Muscle layer of colon (tissue), 2 donors: ENCODE measurements around the gene CDC42EP3.

Source experiments
- H3K27ac ChIP-seq: one replicate; pipeline ENCODE4 v1.7.0; 2013; ENCODE audit warnings: low read depth, mild to moderate bottlenecking, low read length, moderate library complexity
- H3K27me3 ChIP-seq, 2 donors: one replicate each; pipeline ENCODE4 v1.7.0; 2013; ENCODE audit warnings: low read length in 2 of 2, mild to moderate bottlenecking in 2 of 2; ENCODE audit not compliant: insufficient read depth in 2 of 2, control insufficient read depth in 1 of 2
- H3K36me3 ChIP-seq: one replicate; pipeline ENCODE4 v1.7.0; 2013; ENCODE audit warnings: mild to moderate bottlenecking, low read length; ENCODE audit not compliant: insufficient read depth
- H3K4me1 ChIP-seq: one replicate; pipeline ENCODE4 v1.7.0; 2013; ENCODE audit warnings: mild to moderate bottlenecking, low read length; ENCODE audit not compliant: insufficient read depth
- H3K4me3 ChIP-seq, 2 donors: one replicate each; pipeline ENCODE4 v1.7.0; 2013; ENCODE audit warnings: low read length in 2 of 2, low read depth in 1 of 2, mild to moderate bottlenecking in 1 of 2, moderate library complexity in 1 of 2
- H3K9ac ChIP-seq: one replicate; pipeline ENCODE4 v1.7.0; 2013; ENCODE audit warnings: low read length
- H3K9me3 ChIP-seq: one replicate; pipeline ENCODE4 v1.7.0; 2013; ENCODE audit warnings: mild to moderate bottlenecking, low read length
- donor health status: abdominal sarcoma.
- donor health status: Adenocarcinoma of cecum.

The CDC42EP3 gene

DNA sequence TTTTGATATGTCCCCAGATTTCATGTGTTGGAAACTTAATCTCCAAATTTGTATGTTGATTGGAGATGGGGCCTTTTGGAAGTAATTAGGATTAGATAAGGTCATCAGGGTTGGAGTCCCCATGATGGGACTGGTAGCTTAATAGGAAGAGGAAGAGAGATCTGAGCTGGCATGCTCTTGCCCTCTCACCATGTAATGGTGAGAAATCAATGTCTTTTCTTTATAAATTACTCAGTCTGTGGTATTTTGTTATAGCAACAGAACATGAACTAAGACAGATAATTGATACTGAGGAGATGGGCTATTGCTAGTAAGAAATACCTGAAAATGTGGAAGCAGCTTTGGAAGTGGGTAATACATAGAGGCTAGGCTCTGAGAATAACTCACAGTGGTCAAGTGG is 48.0 kb downstream of the CDC42EP3 start:
- H3K9me3 ChIP-seq = no peaks in the 10 kb centered on the region
- peaks cover 24% of the 10 kb centered on the region for H3K4me1 ChIP-seq
- H3K4me3 ChIP-seq = no peak overlapping the region
- no peak overlapping the region for H3K9ac ChIP-seq
- no peak overlapping the region for H3K27ac ChIP-seq
- H3K27me3 ChIP-seq = no peaks in the 10 kb centered on the region
- no peaks in the 10 kb centered on the region for H3K36me3 ChIP-seq

DNA sequence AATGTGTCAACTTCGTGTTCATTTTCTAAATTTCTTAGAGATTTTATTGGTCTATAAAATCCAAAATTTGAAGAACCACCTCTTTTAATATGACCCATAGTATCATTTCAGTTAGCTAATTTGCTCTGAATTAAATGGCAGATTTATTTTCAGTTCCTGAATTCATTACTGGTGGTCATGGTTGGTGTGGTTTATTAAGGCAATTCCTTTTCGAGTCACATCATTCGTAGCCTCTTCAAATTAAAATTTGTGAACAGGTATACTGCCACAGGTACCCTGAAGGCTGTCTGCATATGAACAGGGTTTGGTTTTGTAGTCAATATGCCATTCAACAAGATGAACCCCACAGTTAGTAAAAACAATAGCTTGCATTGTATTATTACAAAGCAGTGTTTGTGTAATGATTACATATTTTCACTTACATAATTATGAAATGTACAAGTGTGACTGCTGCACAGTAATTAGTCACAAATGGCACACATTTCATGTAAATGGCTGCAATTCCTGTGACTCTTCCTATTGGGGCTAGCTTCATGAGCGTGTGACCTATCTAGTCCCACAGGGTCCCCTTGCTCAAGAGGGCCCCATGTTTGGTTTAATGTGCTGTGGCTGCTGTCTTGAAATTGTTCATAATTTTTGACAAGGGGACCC is 48.9 kb downstream of the CDC42EP3 start:
- Histone ChIP-seq H3K9ac (no peak overlapping the region), H3K4me1 (peaks cover 24% of the 10 kb centered on the region), H3K27ac (no peak overlapping the region), H3K9me3 (no peaks in the 10 kb centered on the region), H3K4me3 (no peak overlapping the region), H3K36me3 (no peaks in the 10 kb centered on the region), H3K27me3 (no peaks in the 10 kb centered on the region)

DNA sequence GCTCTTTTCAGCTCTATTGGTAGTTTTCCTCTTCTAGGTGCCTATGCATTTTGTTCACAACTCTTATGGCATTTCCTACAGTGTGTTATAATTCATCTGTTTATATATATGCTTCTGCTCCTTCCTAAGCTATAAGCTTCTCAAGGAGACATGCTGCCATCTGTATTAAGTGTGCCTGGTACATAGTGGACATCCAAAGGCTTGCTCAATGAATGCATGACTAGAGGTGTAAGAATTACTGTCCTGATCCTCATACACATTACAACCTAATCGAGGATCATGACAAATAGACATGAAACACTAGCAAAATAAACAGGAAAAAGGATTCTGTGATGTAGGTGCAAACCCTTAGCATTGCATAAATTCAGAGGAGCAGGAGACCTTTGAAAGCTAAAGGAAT is 50.2 kb downstream of the CDC42EP3 start:
- Histone ChIP-seq H3K9ac (no peak overlapping the region), H3K36me3 (no peaks in the 10 kb centered on the region), H3K9me3 (no peaks in the 10 kb centered on the region), H3K27me3 (no peaks in the 10 kb centered on the region), H3K27ac (no peak overlapping the region), H3K4me3 (no peak overlapping the region), H3K4me1 (peaks cover 16% of the 10 kb centered on the region)

DNA sequence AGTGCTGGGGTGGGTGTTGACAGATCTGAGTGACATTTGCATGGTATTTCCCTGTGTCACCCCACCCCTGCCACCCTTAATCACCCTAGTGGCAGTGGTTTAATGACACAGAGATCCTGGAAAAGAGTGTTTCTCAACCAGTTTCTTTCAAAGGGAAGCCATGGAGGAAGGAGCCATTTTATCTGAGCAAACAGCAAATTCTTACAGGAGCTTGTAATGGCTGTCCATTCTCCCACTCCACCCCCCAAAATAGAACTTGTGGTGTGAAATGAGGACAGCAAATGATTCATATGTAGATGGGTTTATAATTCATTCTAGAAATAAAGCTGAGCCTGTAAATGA is 51.5 kb downstream of the CDC42EP3 start:
- Histone ChIP-seq H3K4me3 (no peak overlapping the region), H3K4me1 (peaks cover 6% of the 10 kb centered on the region), H3K36me3 (no peaks in the 10 kb centered on the region), H3K27me3 (no peaks in the 10 kb centered on the region), H3K27ac (no peak overlapping the region), H3K9ac (no peak overlapping the region), H3K9me3 (no peaks in the 10 kb centered on the region)

DNA sequence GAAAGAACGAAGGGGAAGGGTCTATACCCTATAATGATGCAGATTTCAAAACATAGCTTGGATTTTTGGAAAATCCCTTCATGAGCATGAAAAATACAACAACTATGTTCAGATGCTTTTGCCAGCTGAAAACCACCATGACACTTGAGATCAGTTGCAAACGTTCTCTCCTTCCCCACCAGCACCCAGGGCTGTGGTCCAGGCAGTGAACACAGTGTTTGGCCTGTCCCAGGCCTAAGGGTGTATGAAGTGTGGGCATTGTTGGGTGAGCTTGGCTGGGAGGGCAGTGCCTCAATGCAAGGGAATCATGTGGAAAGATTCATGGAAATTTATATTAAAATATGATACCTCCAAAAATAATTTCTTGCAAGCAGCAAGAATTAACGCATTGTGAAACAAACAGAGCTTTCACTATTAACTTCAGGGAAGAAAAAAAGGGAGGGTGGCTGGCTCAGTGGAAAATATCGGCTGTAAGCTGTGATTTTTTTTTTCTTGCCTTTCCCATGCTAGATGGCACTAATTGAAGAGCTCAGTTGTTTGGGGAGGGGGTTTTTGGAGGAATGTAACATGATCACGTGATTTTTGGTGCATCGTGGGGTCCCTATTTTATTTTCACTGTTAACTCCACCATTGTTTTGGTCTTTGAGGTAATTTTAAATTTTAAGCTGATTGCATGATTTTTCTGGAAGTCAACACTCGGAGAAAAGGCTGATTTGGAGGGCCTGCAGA is 52.0 kb downstream of the CDC42EP3 start:
- H3K9ac ChIP-seq = no peak overlapping the region
- H3K27me3 ChIP-seq = no peaks in the 10 kb centered on the region
- peaks cover 7% of the 10 kb centered on the region for H3K4me1 ChIP-seq
- H3K36me3 ChIP-seq = no peaks in the 10 kb centered on the region
- H3K4me3 ChIP-seq = no peak overlapping the region
- no peak overlapping the region for H3K27ac ChIP-seq
- no peaks in the 10 kb centered on the region for H3K9me3 ChIP-seq

DNA sequence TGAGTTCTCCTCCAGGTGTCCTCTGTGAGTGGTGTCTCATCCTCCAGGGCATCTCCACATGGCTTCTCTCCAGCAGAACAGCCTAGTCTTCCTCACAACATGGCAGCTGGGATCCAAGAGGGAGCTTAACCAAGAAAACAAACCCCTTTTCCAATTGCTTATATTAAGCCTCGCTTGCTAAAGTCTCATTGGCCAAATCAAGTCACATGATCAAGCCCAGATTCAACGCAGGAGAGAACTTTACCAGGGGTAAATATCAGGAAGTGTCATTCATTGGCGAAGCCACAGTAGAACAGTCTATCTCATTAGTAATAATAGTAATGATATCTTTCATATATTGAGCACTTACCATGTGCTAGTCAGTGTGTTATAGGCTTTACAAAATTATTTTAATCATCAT is 53.1 kb downstream of the CDC42EP3 start:
- no peaks in the 10 kb centered on the region for H3K9me3 ChIP-seq
- H3K27me3 ChIP-seq = no peaks in the 10 kb centered on the region
- no peaks in the 10 kb centered on the region for H3K36me3 ChIP-seq
- H3K27ac ChIP-seq = no peak overlapping the region
- no peak overlapping the region for H3K9ac ChIP-seq
- peaks cover 16% of the 10 kb centered on the region for H3K4me1 ChIP-seq
- no peak overlapping the region for H3K4me3 ChIP-seq

DNA sequence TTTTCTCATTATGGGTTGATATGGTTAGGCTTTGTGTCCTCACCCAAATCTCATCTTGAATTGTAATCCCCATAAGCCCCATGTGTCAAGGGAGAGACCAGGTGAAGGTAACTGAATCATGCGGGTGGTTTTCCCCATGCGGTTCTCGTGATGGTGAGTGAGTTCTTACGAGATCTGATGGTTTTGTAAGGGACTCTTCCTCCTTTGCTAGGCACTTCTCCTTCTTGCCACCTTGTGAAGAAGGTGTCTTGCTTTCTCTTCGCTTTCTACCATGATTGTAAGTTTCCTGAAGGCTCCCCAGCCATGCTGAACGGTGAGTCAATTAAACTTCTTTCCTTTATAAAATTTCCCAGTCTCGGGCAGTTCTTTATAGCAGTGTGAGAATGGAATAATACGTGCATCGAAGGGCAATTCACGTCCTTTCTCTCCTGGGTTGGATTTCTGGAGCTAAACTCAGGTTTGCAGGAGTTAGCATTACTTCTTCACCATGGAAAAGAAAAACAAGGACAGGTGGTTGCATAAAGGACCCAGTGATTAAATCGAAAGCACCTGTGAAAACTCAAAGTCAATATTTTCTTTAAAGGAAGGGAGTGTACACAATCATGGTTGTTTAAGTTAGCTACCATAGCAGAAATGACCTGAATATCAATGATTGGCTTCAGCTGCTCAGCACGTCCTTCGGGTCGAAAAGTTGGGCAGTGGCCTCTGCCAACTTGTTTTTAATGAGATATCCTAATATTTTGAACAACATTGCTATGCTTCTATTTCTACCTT is 54.1 kb downstream of the CDC42EP3 start:
- Histone ChIP-seq H3K9ac (no peak overlapping the region), H3K36me3 (no peaks in the 10 kb centered on the region), H3K9me3 (no peaks in the 10 kb centered on the region), H3K27ac (no peak overlapping the region), H3K4me3 (no peak overlapping the region), H3K27me3 (no peaks in the 10 kb centered on the region), H3K4me1 (peaks cover 17% of the 10 kb centered on the region)

DNA sequence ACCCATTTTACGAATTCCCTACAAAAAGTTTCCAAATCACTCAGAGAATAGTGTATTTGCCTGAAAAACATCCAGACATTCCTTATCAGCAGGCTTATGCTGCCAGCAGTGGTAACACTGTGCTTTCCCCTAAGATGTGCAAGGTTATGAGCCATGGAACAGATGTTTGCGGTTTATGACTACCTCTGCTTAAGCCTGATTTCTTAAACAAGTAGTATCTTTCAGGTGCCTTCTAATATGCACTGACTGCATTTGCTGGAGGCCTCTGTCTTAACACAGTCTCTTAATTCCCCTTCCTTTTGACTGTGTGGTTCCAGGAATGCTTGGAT is 54.8 kb downstream of the CDC42EP3 start:
- Histone ChIP-seq H3K36me3 (no peaks in the 10 kb centered on the region), H3K4me1 (peaks cover 23% of the 10 kb centered on the region), H3K9ac (no peak overlapping the region), H3K27me3 (no peaks in the 10 kb centered on the region), H3K4me3 (no peak overlapping the region), H3K27ac (no peak overlapping the region), H3K9me3 (no peaks in the 10 kb centered on the region)

DNA sequence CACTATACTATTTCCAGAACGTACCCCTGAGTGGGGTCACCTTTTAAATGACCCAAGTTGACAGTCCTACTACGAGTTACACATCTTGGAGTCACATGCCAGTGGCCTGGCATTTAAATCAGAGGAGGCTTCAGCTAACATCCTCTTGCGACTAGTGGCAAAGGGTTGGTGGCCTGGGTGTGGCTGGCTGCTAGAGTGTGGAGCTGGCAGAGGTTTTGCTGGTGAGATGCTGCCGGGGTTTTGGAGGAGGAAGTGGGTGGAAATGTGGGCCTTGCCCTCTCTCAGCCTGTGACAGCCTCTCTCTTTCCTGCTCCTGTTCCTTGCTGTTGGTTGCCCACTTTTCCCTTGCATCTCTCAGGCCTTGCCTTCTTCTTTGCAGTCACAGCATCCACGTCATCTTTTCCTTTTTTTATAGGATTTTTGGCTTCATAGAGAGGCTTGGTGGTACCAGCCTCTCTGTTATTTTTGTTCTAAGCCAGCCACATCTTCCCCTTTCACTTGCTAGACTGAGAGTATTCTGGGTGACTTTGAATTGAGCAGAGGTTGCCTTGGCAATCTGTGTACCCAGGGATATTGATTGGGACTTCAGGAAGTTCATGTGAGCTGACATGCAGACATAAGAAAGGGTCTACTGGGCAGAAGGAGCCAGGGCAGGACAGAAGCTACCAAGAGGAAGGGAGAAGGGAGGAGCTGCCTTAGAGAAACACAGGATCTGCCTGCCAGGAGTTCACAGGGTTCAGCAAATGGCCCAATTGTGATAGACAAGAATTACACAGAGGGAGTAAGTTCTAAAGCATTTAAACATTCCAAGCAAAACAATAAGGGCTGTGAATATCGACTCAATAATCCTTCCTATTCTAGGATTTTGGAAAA is 55.4 kb downstream of the CDC42EP3 start:
- Histone ChIP-seq H3K27me3 (no peaks in the 10 kb centered on the region), H3K9ac (no peak overlapping the region), H3K36me3 (no peaks in the 10 kb centered on the region), H3K9me3 (no peaks in the 10 kb centered on the region), H3K4me1 (peaks cover 29% of the 10 kb centered on the region), H3K27ac (no peak overlapping the region), H3K4me3 (no peak overlapping the region)

DNA sequence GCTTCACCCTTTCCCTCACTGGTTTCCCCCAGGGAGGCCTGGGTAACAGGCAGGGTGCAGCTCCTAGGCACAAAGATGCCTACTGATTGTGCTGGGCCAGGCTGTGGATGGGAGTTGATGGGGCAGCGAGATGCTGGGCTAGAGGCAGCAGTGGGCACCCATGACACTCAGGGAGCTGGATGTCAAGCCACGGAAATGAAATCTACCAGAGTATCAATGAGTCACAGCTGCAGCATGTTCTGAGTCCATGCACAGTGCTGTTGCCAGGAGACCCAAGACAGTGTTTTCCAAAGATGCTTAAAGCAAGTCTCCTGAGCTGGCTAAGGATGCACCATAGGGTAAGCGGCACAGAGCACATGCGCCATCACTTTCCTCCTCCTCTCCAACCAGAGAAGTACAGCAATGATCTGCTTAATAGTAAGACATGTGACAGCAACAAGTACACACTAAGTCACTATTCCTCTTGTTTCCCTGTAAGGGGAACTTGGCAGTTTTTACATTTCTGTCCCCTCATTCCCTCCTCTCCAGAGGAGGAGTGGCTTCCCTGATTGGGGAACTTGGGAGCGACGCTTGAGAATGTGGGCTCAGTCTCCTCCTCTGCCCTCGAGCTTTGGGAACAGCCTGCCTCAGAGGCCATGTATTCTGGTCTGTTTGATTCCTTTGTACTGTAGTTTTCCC is 57.2 kb downstream of the CDC42EP3 start:
- Histone ChIP-seq H3K27ac (peak overlapping the region; percentile 27), H3K9me3 (no peaks in the 10 kb centered on the region)

DNA sequence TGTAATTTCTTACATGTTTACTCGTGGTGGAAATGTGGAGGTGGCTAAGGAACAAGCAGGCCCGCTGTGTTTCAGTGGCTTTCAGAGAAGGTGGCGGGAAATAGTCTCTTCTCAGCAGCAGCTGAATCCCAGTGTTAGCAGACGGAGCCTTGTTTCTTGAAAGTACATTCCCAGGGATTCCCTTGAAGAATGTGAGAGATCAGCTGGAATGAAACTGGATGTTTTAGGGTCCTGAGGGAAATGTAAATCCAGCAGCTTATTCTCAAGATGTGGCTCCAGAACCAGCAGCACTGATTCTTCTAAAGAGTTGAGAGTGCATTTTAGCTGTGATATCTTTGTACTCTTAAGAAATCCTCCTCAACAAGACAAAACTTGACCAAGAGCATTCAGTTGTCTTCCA is 59.1 kb downstream of the CDC42EP3 start:
- Histone ChIP-seq H3K4me3 (no peak overlapping the region), H3K27ac (peak overlapping the region; percentile 67), H3K36me3 (no peaks in the 10 kb centered on the region), H3K9ac (no peak overlapping the region), H3K27me3 (no peaks in the 10 kb centered on the region), H3K9me3 (no peaks in the 10 kb centered on the region), H3K4me1 (peaks cover 33% of the 10 kb centered on the region)

More for the DNA sequence above, 57.2 kb downstream of the CDC42EP3 start:
- Histone ChIP-seq H3K36me3 (no peaks in the 10 kb centered on the region), H3K4me1 (peaks cover 33% of the 10 kb centered on the region), H3K9ac (no peak overlapping the region), H3K4me3 (peak overlapping the region in 1 of 2 donors; percentile 10), H3K27me3 (no peaks in the 10 kb centered on the region)
